Measurements from ENCODE around the gene TRIAP1.
"Not testable (repeated sequence)": the region's sequence is repeated elsewhere in the genome, so short reads cannot be mapped to it uniquely, and the experiment has no call there.

The TRIAP1 gene

DNA sequence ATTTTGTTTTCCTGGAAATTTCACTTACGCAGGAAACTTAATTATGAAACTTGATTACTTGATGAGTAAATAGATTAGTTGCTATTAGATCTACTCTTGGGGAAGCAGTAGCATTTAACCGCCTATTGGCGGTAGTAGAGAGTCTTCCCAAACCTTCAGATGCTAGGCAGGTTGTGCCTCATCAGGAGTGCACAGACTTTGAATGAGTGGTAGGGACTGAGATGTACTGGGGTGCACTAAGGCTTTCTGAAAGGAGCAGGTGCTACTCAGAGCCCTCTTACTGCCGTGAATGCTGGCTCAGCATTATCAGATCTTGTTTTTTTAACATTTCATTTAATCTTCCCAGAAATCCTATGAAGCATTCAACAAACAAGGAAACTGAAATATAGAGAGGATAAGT, 7.8 kb upstream of the TRIAP1 start:
- H3K27me3 ChIP-seq (replicated peaks; ENCODE audit: control insufficient read depth, insufficient read depth, low read length, poor library complexity, severe bottlenecking), result no peaks in the 10 kb centered on the region
- peaks cover 20% of the 10 kb centered on the region for H3K36me3 ChIP-seq (ENCODE audit: control insufficient read depth, insufficient read depth, low read length)
- no peak overlapping the region for H3K27ac ChIP-seq (ENCODE audit: insufficient read depth, low read length, poor library complexity, severe bottlenecking)
- H3K4me1 ChIP-seq (ENCODE audit: control insufficient read depth, insufficient read depth, low read length, poor library complexity, severe bottlenecking), result no peaks in the 10 kb centered on the region
- DNase-seq, result no peak
- H3K9me3 ChIP-seq (ENCODE audit: control insufficient read depth, low read length), result no peaks in the 10 kb centered on the region
- H3K4me3 ChIP-seq (ENCODE audit: insufficient read depth, low read depth, low read length, poor library complexity, severe bottlenecking), result no peak overlapping the region

GRCh38 chr12:120453060-120453750, 7.0 kb upstream of the TRIAP1 start:
- Histone ChIP-seq H3K27ac (ENCODE audit: insufficient read depth, low read length, poor library complexity, severe bottlenecking) (no peak overlapping the region), H3K27me3 (replicated peaks; ENCODE audit: control insufficient read depth, insufficient read depth, low read length, poor library complexity, severe bottlenecking) (no peaks in the 10 kb centered on the region), H3K4me3 (ENCODE audit: insufficient read depth, low read depth, low read length, poor library complexity, severe bottlenecking) (no peak overlapping the region), H3K36me3 (ENCODE audit: control insufficient read depth, insufficient read depth, low read length) (peaks cover 13% of the 10 kb centered on the region), H3K9me3 (ENCODE audit: control insufficient read depth, low read length) (no peaks in the 10 kb centered on the region), H3K4me1 (ENCODE audit: control insufficient read depth, insufficient read depth, low read length, poor library complexity, severe bottlenecking) (no peaks in the 10 kb centered on the region)
- no peak for DNase-seq

DNA sequence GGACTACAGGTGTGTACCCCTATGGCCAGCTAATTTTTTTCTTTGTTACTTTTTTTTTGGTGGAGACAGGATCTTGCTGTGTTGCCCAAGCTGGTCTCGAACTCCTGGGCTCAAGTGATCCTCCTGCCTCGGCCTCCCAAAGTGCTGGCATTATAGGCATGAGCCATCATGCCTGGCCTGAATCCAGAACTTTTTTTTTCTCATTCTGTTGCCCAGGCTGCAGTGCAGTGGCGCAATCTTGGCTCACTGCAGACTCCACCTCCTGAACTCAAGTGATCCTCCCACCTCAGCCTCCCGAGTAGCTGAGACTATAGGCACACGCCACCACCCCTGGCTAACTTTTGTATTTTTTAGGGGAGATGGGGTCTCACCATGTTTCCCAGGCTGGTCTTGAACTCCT, 6.3 kb upstream of the TRIAP1 start:
- not testable (repeated sequence) for H3K36me3 ChIP-seq (ENCODE audit: control insufficient read depth, insufficient read depth, low read length); H3K27ac ChIP-seq (ENCODE audit: insufficient read depth, low read length, poor library complexity, severe bottlenecking)

GRCh38 chr12:120447992-120448391, 1.8 kb upstream of the TRIAP1 start:
- no peak for DNase-seq
- Histone ChIP-seq H3K9me3 (ENCODE audit: control insufficient read depth, low read length) (no peaks in the 10 kb centered on the region), H3K36me3 (ENCODE audit: control insufficient read depth, insufficient read depth, low read length) (peaks cover 12% of the 10 kb centered on the region), H3K27ac (ENCODE audit: insufficient read depth, low read length, poor library complexity, severe bottlenecking) (no peak overlapping the region), H3K27me3 (replicated peaks; ENCODE audit: control insufficient read depth, insufficient read depth, low read length, poor library complexity, severe bottlenecking) (no peaks in the 10 kb centered on the region), H3K4me3 (ENCODE audit: insufficient read depth, low read depth, low read length, poor library complexity, severe bottlenecking) (no peak overlapping the region), H3K4me1 (ENCODE audit: control insufficient read depth, insufficient read depth, low read length, poor library complexity, severe bottlenecking) (peaks cover 7% of the 10 kb centered on the region)

More for the DNA sequence above, 6.3 kb upstream of the TRIAP1 start:
- not testable (repeated sequence) for H3K4me3 ChIP-seq (ENCODE audit: insufficient read depth, low read depth, low read length, poor library complexity, severe bottlenecking); DNase-seq; H3K27me3 ChIP-seq (replicated peaks; ENCODE audit: control insufficient read depth, insufficient read depth, low read length, poor library complexity, severe bottlenecking); H3K9me3 ChIP-seq (ENCODE audit: control insufficient read depth, low read length); H3K4me1 ChIP-seq (ENCODE audit: control insufficient read depth, insufficient read depth, low read length, poor library complexity, severe bottlenecking)

GRCh38 chr12:120446844-120447178, 627 bp upstream of the TRIAP1 start:
- not testable (repeated sequence) for H3K27me3 ChIP-seq (replicated peaks; ENCODE audit: control insufficient read depth, insufficient read depth, low read length, poor library complexity, severe bottlenecking); H3K4me1 ChIP-seq (ENCODE audit: control insufficient read depth, insufficient read depth, low read length, poor library complexity, severe bottlenecking); H3K9me3 ChIP-seq (ENCODE audit: control insufficient read depth, low read length); DNase-seq
- peak overlapping the region; percentile 99 for H3K4me3 ChIP-seq (ENCODE audit: insufficient read depth, low read depth, low read length, poor library complexity, severe bottlenecking)
- H3K36me3 ChIP-seq (ENCODE audit: control insufficient read depth, insufficient read depth, low read length), result peaks cover 12% of the 10 kb centered on the region
- peak overlapping the region; percentile 85 for H3K27ac ChIP-seq (ENCODE audit: insufficient read depth, low read length, poor library complexity, severe bottlenecking)

DNA sequence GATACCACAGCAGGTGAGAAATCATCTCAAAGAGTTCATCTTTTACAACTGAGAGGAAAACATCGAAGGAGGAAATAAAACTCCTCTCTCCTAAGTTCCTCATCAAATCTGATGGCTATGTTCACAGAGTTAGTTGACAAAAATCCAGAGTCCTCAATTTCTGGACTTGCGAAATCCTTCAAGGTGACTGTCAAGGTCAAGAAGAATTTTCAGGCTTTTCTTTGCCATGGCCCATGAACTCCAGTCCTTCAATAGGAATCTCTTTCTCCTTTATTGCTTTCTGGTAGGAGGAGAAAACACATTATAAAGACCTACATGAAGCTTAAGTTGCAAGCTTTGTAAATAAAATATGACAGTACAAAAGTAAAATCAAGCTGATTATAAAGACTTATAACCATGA, 1.5 kb downstream of the TRIAP1 start:
- DNase-seq, result no peak
- no peaks in the 10 kb centered on the region for H3K9me3 ChIP-seq (ENCODE audit: control insufficient read depth, low read length)
- H3K4me1 ChIP-seq (ENCODE audit: control insufficient read depth, insufficient read depth, low read length, poor library complexity, severe bottlenecking), result peaks cover 12% of the 10 kb centered on the region
- no peak overlapping the region for H3K4me3 ChIP-seq (ENCODE audit: insufficient read depth, low read depth, low read length, poor library complexity, severe bottlenecking)
- no peak overlapping the region for H3K27ac ChIP-seq (ENCODE audit: insufficient read depth, low read length, poor library complexity, severe bottlenecking)
- no peaks in the 10 kb centered on the region for H3K27me3 ChIP-seq (replicated peaks; ENCODE audit: control insufficient read depth, insufficient read depth, low read length, poor library complexity, severe bottlenecking)
- H3K36me3 ChIP-seq (ENCODE audit: control insufficient read depth, insufficient read depth, low read length), result peaks cover 22% of the 10 kb centered on the region

GRCh38 chr12:120439646-120440247, 6.4 kb downstream of the TRIAP1 start:
- H3K27me3 ChIP-seq (replicated peaks; ENCODE audit: control insufficient read depth, insufficient read depth, low read length, poor library complexity, severe bottlenecking), result no peaks in the 10 kb centered on the region
- H3K9me3 ChIP-seq (ENCODE audit: control insufficient read depth, low read length), result no peaks in the 10 kb centered on the region
- H3K27ac ChIP-seq (ENCODE audit: insufficient read depth, low read length, poor library complexity, severe bottlenecking), result no peak overlapping the region
- peaks cover 22% of the 10 kb centered on the region for H3K36me3 ChIP-seq (ENCODE audit: control insufficient read depth, insufficient read depth, low read length)
- peaks cover 19% of the 10 kb centered on the region for H3K4me1 ChIP-seq (ENCODE audit: control insufficient read depth, insufficient read depth, low read length, poor library complexity, severe bottlenecking)
- no peak overlapping the region for H3K4me3 ChIP-seq (ENCODE audit: insufficient read depth, low read depth, low read length, poor library complexity, severe bottlenecking)
- DNase-seq, result peak; percentile 60 to 71 (median 60)

DNA sequence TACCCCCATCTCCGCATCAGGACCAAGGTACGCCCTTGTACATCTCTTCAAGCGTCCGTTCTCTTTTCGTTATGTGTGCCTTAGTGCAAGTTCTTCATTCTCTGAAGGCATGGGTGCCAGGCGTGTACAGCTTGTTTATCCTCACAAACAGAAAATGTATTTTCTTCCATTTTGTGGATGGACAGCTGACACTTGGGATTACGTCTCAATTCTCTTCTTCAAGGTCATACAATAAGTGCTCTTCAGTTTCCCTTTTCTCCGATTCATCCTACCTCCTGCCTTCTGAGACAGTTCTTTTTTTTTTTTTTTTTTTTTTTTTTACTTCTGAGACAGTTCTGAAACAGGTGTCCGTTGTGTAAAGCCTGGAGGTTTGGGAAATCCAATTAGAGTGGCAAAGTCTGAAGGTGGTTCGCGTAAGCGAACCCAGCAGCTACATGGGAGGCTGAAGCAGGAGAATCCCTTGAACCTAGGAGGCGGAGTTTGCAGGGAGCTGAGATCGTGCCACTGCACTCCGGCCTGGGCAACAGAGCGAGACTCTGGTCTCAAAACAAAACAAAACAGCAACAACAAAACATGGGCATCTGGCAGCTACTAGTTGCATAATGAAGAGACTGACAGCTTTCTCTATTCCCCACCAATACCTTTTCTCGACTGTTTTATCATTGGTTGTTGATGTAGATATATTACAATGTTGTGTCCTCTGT, 7.5 kb downstream of the TRIAP1 start:
- H3K4me1 ChIP-seq (ENCODE audit: control insufficient read depth, insufficient read depth, low read length, poor library complexity, severe bottlenecking), result peaks cover 19% of the 10 kb centered on the region
- H3K27ac ChIP-seq (ENCODE audit: insufficient read depth, low read length, poor library complexity, severe bottlenecking), result peak overlapping the region; percentile 81
- H3K36me3 ChIP-seq (ENCODE audit: control insufficient read depth, insufficient read depth, low read length), result peaks cover 18% of the 10 kb centered on the region
- DNase-seq, result no peak
- peak overlapping the region; percentile 85 for H3K4me3 ChIP-seq (ENCODE audit: insufficient read depth, low read depth, low read length, poor library complexity, severe bottlenecking)
- H3K27me3 ChIP-seq (replicated peaks; ENCODE audit: control insufficient read depth, insufficient read depth, low read length, poor library complexity, severe bottlenecking), result no peaks in the 10 kb centered on the region
- no peaks in the 10 kb centered on the region for H3K9me3 ChIP-seq (ENCODE audit: control insufficient read depth, low read length)

DNA sequence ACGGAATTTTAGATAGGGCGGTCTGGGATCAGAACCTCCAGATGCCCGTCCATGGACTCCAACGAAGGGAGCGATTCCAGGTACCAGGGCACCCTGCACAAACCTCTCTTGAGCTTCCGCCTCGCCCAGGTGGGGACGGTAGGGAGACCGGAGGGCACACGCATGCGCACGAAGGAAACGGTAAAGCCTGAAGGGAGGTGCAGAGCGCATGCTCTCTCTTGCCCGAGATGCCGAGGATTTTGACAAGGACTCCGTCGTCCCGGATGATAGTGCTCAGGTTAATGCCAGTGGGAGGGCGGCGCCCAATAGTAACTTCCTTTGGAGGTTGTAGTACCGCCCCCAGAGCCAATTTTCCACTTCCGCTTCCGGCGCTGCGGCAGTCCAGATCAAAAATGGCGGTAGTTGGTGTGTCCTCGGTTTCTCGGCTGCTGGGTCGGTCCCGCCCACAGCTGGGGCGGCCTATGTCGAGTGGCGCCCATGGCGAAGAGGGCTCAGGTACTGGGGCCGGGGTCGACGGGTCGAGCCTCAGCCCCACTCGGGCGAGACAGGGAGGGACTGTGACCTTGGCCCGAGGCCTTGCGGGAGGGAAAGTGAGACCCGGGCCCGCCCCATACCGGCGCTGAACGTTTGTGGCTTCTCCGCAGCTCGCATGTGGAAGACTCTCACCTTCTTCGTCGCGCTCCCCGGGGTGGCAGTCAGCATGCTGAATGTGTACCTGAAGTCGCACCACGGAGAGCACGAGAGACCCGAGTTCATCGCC, 8.3 kb downstream of the TRIAP1 start, which contains the start of gene COX6A1:
TSS of gene COX6A1 (plus strand) at position 379 of the 760 bp plus-strand sequence. CDS start at position 393, 14 bp downstream.
- peak; percentile 96 to 98 (median 96) for DNase-seq
- H3K27ac ChIP-seq (ENCODE audit: insufficient read depth, low read length, poor library complexity, severe bottlenecking), result peak within 1 kb of the TSS; percentile 81
- no peaks in the 10 kb centered on the region for H3K9me3 ChIP-seq (ENCODE audit: control insufficient read depth, low read length)
- H3K27me3 ChIP-seq (replicated peaks; ENCODE audit: control insufficient read depth, insufficient read depth, low read length, poor library complexity, severe bottlenecking), result peaks cover 2% of the 10 kb centered on the region
- peak within 1 kb of the TSS; percentile 85 for H3K4me3 ChIP-seq (ENCODE audit: insufficient read depth, low read depth, low read length, poor library complexity, severe bottlenecking)
- H3K36me3 ChIP-seq (ENCODE audit: control insufficient read depth, insufficient read depth, low read length), result peaks cover 11% of the 10 kb centered on the region
- peaks cover 19% of the 10 kb centered on the region for H3K4me1 ChIP-seq (ENCODE audit: control insufficient read depth, insufficient read depth, low read length, poor library complexity, severe bottlenecking)

Data from effector memory CD4-positive, alpha-beta T cell (primary cell).